CD14-positive monocyte (primary cell): ENCODE results near the gene CLCN5. TPM values are rescaled to one million over a fixed set of nuclear protein-coding genes. Genes with fewer than 3 reads are reported as not detected.

ENCODE experiments used
- DNase-seq, 3 donors: peaks; one replicate each; pipeline ENCODE4 v3.0.0-alpha.2; 2011 to 2022
- H2AFZ ChIP-seq: 2 replicates; pipeline ENCODE4 v1.6.0; 2012; ENCODE audit warnings: mild to moderate bottlenecking, low read depth, low read length, inconsistent platforms; ENCODE audit not compliant: insufficient read depth, poor library complexity, severe bottlenecking
- H3K27ac ChIP-seq, 2 donors: 1 replicate in 1 of 2; 2 replicates in 1 of 2; pipeline ENCODE4 v1.5.1; 2012 to 2013; ENCODE audit warnings: low read length in 2 of 2, control low read depth in 1 of 2, inconsistent platforms in 1 of 2, low read depth in 1 of 2, mild to moderate bottlenecking in 1 of 2
- H3K27me3 ChIP-seq, 2 donors: one replicate each; pipeline versions ENCODE4 v1.6.0 to v1.6.1; 2011 to 2013; ENCODE audit warnings: low read length in 2 of 2; ENCODE audit not compliant: control insufficient read depth in 2 of 2, insufficient read depth in 2 of 2
- H3K36me3 ChIP-seq, 2 donors: replicated peaks in 1 of 2; 1 replicate in 1 of 2; 2 replicates in 1 of 2; pipeline versions ENCODE4 v1.5.1 to v1.6.1; 2012 to 2013; ENCODE audit warnings: low read length in 2 of 2, control low read depth in 1 of 2, inconsistent platforms in 1 of 2, mild to moderate bottlenecking in 1 of 2; ENCODE audit not compliant: insufficient read depth in 2 of 2, control insufficient read depth in 1 of 2
- H3K4me1 ChIP-seq, 2 donors: 1 replicate in 1 of 2; 2 replicates in 1 of 2; pipeline versions ENCODE4 v1.5.1 to v1.6.1; 2012 to 2013; ENCODE audit warnings: low read length in 2 of 2, control low read depth in 1 of 2, inconsistent platforms in 1 of 2, mild to moderate bottlenecking in 1 of 2, moderate library complexity in 1 of 2; ENCODE audit not compliant: insufficient read depth in 2 of 2, control insufficient read depth in 1 of 2
- H3K4me2 ChIP-seq: replicated peaks from 2 replicates; pipeline ENCODE3; 2012; ENCODE audit warnings: low read length, moderate library complexity, mild to moderate bottlenecking; ENCODE audit not compliant: poor library complexity, severe bottlenecking; ENCODE audit errors: extremely low read depth
- H3K4me3 ChIP-seq, 3 experiments: fragments of 200-600 bp in 1 of 3; sonication (generic) in 1 of 3; replicated peaks in 1 of 3; 1 replicate in 2 of 3; 2 replicates in 1 of 3; pipeline ENCODE4 v1.5.1; 2011 to 2013; ENCODE audit warnings: low read length in 3 of 3, mild to moderate bottlenecking in 3 of 3, control low read depth in 2 of 3, low read depth in 2 of 3, inconsistent platforms in 1 of 3, moderate library complexity in 1 of 3
- H3K79me2 ChIP-seq: 2 replicates; pipeline ENCODE4 v1.6.0; 2012; ENCODE audit warnings: mild to moderate bottlenecking, control low read depth, inconsistent platforms, low read length, moderate library complexity; ENCODE audit not compliant: insufficient read depth
- H3K9ac ChIP-seq: 2 replicates; pipeline ENCODE4 v1.6.0; 2017; ENCODE audit warnings: low read length, mild to moderate bottlenecking; ENCODE audit not compliant: insufficient read depth, poor library complexity, severe bottlenecking
- H3K9me3 ChIP-seq, 2 donors: replicated peaks in 1 of 2; 1 replicate in 1 of 2; 2 replicates in 1 of 2; pipeline versions ENCODE4 v1.5.1 to v1.6.1; 2012 to 2013; ENCODE audit warnings: low read length in 2 of 2, control low read depth in 1 of 2; ENCODE audit not compliant: control insufficient read depth in 1 of 2, insufficient read depth in 1 of 2
- H4K20me1 ChIP-seq: 2 replicates; pipeline ENCODE4 v1.6.0; 2012; ENCODE audit warnings: mild to moderate bottlenecking, low read length, control low read depth, moderate library complexity; ENCODE audit not compliant: insufficient read depth
- H3K27ac Mint-ChIP-seq, 7 donors: one replicate each; pipeline ENCODE4 v1.8.0; 2020; ENCODE audit warnings: mild to moderate bottlenecking in 7 of 7, mixed read lengths in 7 of 7, moderate library complexity in 6 of 7, inconsistent platforms in 2 of 7
- H3K27me3 Mint-ChIP-seq, 3 donors: one replicate each; pipeline ENCODE4 v1.8.0; 2021 to 2022; ENCODE audit warnings: low read depth in 3 of 3, mild to moderate bottlenecking in 3 of 3, mixed read lengths in 3 of 3, moderate library complexity in 3 of 3, inconsistent platforms in 1 of 3
- H3K36me3 Mint-ChIP-seq, 2 donors: one replicate each; pipeline ENCODE4 v1.8.0; 2020; ENCODE audit warnings: mixed read lengths in 2 of 2, inconsistent platforms in 1 of 2, mild to moderate bottlenecking in 1 of 2
- H3K4me1 Mint-ChIP-seq: one replicate; pipeline ENCODE4 v1.8.0; 2020; ENCODE audit warnings: mild to moderate bottlenecking, mixed read lengths
- H3K4me3 Mint-ChIP-seq, 2 donors: one replicate each; pipeline ENCODE4 v1.8.0; 2020; ENCODE audit warnings: mild to moderate bottlenecking in 2 of 2, mixed read lengths in 2 of 2, moderate library complexity in 1 of 2
- H3K9me3 Mint-ChIP-seq, 7 donors: one replicate each; pipeline ENCODE4 v1.8.0; 2020 to 2022; ENCODE audit warnings: mixed read lengths in 7 of 7, mild to moderate bottlenecking in 6 of 7, moderate library complexity in 6 of 7, inconsistent platforms in 2 of 7
- CTCF ChIP-seq: fragments of 200-600 bp; IDR thresholded peaks from one replicate; pipeline ENCODE4 v1.8.0; 2022; ENCODE audit warnings: antibody characterized with exemption, mild to moderate bottlenecking
- WGBS: methylation state at CpG from one replicate; pipeline ENCODE4 v1.1.5; 2013; ENCODE audit warnings: missing lambda C conversion rate; ENCODE audit not compliant: insufficient coverage; 5-methylcytosine and 5-hydroxymethylcytosine counted together
- intact Hi-C, 2 donors: fragments of 100-400 bp; cut with micrococcal nuclease; formaldehyde crosslinking; loops; one replicate each; pipeline versions ENCODE4 v1.15.0 to v1.15.1; 2023
- polyA plus RNA-seq, 3 donors: library from polyadenylated mRNA; depleted of rRNA in 1 of 3; unstranded in 2 of 3; stranded (reverse) in 1 of 3; fragments of 300-500 nt in 2 of 3; fragments of >200 nt in 1 of 3; fragmentation: Illumina TruSeq in 2 of 3; gene quantifications; 1 replicate in 2 of 3; 2 replicates in 1 of 3; pipeline ENCODE4 v1.2.3, GENCODE V29; 2012 to 2021

Gene CLCN5
- polyA plus RNA-seq, 3 donors: 4.1 to 4.2 (median 4.1) TPM

- Mint-ChIP-seq H3K4me1 (peaks cover 17% of the 10 kb centered on the region), H3K27me3 (peaks cover 0 to 2% (median 0%) of the 10 kb centered on the region in 3 donors), H3K27ac (peak overlapping the region in 4 of 7 donors; percentile 21 to 91 (median 50)), H3K4me3 (no peak overlapping the region), H3K9me3 (peaks cover 0 to 2% (median 0%) of the 10 kb centered on the region in 7 donors), H3K36me3 (peaks cover 4 to 11% of the 10 kb centered on the region in 2 donors)
- intact Hi-C loops: no loop called here
- H3K4me1 ChIP-seq: peaks cover 10 to 15% of the 10 kb centered on the region in 2 donors
- DNase-seq: no peak
- no peak overlapping the region for H3K4me3 ChIP-seq
- H3K27ac ChIP-seq: peak overlapping the region in 1 of 2 donors; percentile 26
- H2AFZ ChIP-seq: no peak overlapping the region
- H3K79me2 ChIP-seq: no peaks in the 10 kb centered on the region
- peak overlapping the region; percentile 5 for H3K4me2 ChIP-seq
- H4K20me1 ChIP-seq: no peaks in the 10 kb centered on the region
- no peaks in the 10 kb centered on the region for H3K27me3 ChIP-seq
- TF ChIP-seq CTCF: no peak
- peaks cover 4 to 6% of the 10 kb centered on the region in 2 donors for H3K36me3 ChIP-seq
- H3K9ac ChIP-seq: no peak overlapping the region
- H3K9me3 ChIP-seq: no peaks in the 10 kb centered on the region
- WGBS: no CpG with 5 or more reads among the region's 3 CpGs
Measured at GRCh38 chrX:49934148-49934547, 11.8 kb downstream of the CLCN5 start.

- no peak overlapping the region for H3K9ac ChIP-seq
- H3K4me3 ChIP-seq: no peak overlapping the region
- no peak for TF ChIP-seq CTCF
- no peaks in the 10 kb centered on the region for H4K20me1 ChIP-seq
- no peak overlapping the region for H3K4me2 ChIP-seq
- H2AFZ ChIP-seq: no peak overlapping the region
- H3K27ac ChIP-seq: no peak overlapping the region
- Mint-ChIP-seq H3K27me3 (peaks cover 0 to 2% (median 0%) of the 10 kb centered on the region in 3 donors), H3K36me3 (peaks cover 4 to 11% of the 10 kb centered on the region in 2 donors), H3K4me1 (peaks cover 17% of the 10 kb centered on the region), H3K4me3 (no peak overlapping the region), H3K9me3 (peaks cover 0 to 2% (median 0%) of the 10 kb centered on the region in 7 donors), H3K27ac (peak overlapping the region in 1 of 7 donors; percentile 32)
- no CpG with 5 or more reads among the region's 3 CpGs for WGBS
- H3K27me3 ChIP-seq: no peaks in the 10 kb centered on the region
- no peaks in the 10 kb centered on the region for H3K9me3 ChIP-seq
- H3K36me3 ChIP-seq: peaks cover 2 to 6% of the 10 kb centered on the region in 2 donors
- no peaks in the 10 kb centered on the region for H3K79me2 ChIP-seq
- intact Hi-C loops: no loop called here
- DNase-seq: no peak
- H3K4me1 ChIP-seq: peaks cover 10 to 15% of the 10 kb centered on the region in 2 donors
Measured at GRCh38 chrX:49934729-49935128, 12.3 kb downstream of the CLCN5 start.
